ENCODE data around the gene FOXO1.

DNA sequence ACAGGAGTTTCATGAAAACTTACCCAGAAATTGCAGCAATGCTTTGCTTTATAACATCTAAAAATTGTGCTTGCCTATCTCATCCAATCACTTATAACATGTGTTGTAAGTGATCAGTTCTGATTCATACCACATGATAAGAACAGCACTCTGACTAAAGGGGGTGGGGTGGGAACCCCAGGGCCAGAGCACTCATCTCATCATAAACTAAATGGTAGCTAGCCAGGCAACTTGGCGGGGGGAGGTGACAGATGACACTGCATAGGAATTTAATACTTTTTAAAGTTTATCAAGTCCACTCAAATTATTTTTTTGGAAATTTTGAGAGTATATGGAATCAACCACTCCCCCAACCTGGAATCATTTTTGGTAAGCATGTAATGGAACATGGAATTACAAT lies 42.1 kb downstream of the FOXO1 start:
- TF ChIP-seq, protein P1, sequence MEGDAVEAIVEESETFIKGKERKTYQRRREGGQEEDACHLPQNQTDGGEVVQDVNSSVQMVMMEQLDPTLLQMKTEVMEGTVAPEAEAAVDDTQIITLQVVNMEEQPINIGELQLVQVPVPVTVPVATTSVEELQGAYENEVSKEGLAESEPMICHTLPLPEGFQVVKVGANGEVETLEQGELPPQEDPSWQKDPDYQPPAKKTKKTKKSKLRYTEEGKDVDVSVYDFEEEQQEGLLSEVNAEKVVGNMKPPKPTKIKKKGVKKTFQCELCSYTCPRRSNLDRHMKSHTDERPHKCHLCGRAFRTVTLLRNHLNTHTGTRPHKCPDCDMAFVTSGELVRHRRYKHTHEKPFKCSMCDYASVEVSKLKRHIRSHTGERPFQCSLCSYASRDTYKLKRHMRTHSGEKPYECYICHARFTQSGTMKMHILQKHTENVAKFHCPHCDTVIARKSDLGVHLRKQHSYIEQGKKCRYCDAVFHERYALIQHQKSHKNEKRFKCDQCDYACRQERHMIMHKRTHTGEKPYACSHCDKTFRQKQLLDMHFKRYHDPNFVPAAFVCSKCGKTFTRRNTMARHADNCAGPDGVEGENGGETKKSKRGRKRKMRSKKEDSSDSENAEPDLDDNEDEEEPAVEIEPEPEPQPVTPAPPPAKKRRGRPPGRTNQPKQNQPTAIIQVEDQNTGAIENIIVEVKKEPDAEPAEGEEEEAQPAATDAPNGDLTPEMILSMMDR (IDR thresholded peaks at IDR 0.05), result no peak
- TF ChIP-seq POLR2AphosphoS5 (IDR thresholded peaks at IDR 0.05), result no peak
